HCT116 (cell line): ENCODE measurements around the gene OLFML1. TPM values are rescaled to one million over a fixed set of nuclear protein-coding genes. Genes with fewer than 3 reads are reported as not detected.

Experiments
- ATAC-seq: fragments of 200-7000 bp; cut with Tn5 transposase; 2 replicates; pipeline ENCODE4 v1.9.1; 2020; ENCODE audit warnings: mild to moderate bottlenecking, moderate library complexity
- BruUV-seq: library from RNA; stranded (reverse); fragments of 400-500 nt; replicated peaks from 2 replicates; lab custom pipeline; 2021; lab: Mats Ljungman, UMichigan
- CTCF ChIA-PET: fragments of 300-600 bp; sonication (Branson Sonifier 250); formaldehyde crosslinking; loops from one replicate; lab custom pipeline; 2021; ENCODE audit warnings: antibody characterized with exemption; lab: Charles Lee
- POLR2A ChIA-PET: fragments of 300-600, 350-600 bp; sonication (Branson Sonifier 250); formaldehyde crosslinking; loops from one replicate; lab custom pipeline; 2021; ENCODE audit warnings: antibody characterized with exemption; lab: Charles Lee
- RAD21 ChIA-PET, 2 experiments: fragments of 300-600 bp; sonication (Branson Sonifier 250); formaldehyde crosslinking; loops; one replicate each; lab custom pipeline; 2023; ENCODE audit warnings: low total read pairs in 2 of 2; ENCODE audit not compliant: uncharacterized antibody in 2 of 2, unreplicated experiment in 2 of 2, low non-redundant PET in 1 of 2; lab: Charles Lee
- DNase-seq: peaks from one replicate; pipeline ENCODE4 v3.0.0-alpha.2; 2010; ENCODE audit warnings: low read depth, low spot score
- H2AFZ ChIP-seq: fragments of 200-600 bp; shearing (Covaris generic), sonication (generic); 2 replicates; pipeline ENCODE4 v1.6.1; 2017; ENCODE audit warnings: low read depth, mixed run types, mixed read lengths, antibody characterized with exemption, low read length; ENCODE audit not compliant: poor library complexity, severe bottlenecking
- H3K27ac ChIP-seq: 2 replicates; pipeline ENCODE4 v1.5.1; 2012; ENCODE audit warnings: low read depth, low read length
- H3K27me3 ChIP-seq: fragments of 200-600 bp; sonication (generic); 2 replicates; pipeline ENCODE4 v1.6.1; 2016; ENCODE audit warnings: mixed run types, low read length, mixed read lengths; ENCODE audit not compliant: insufficient read depth
- H3K36me3 ChIP-seq, 2 experiments: fragments of 200-500 bp in 1 of 2; fragments of 200-600 bp in 1 of 2; sonication (Bioruptor generic) in 1 of 2; sonication (generic) in 1 of 2; 2 replicates each; pipeline versions ENCODE4 v1.5.1 to v1.6.1; 2014 to 2016; ENCODE audit warnings: low read length in 2 of 2, inconsistent platforms in 1 of 2, mixed read lengths in 1 of 2, mixed run types in 1 of 2; ENCODE audit not compliant: insufficient read depth in 2 of 2, control insufficient read depth in 1 of 2
- H3K4me1 ChIP-seq, 2 experiments: fragments of 200-600 bp in 1 of 2; sonication (generic) in 1 of 2; 2 replicates each; pipeline versions ENCODE4 v1.5.1 to v1.6.1; 2012 to 2017; ENCODE audit warnings: low read length in 2 of 2, inconsistent platforms in 1 of 2, mild to moderate bottlenecking in 1 of 2, mixed read lengths in 1 of 2, mixed run types in 1 of 2, moderate library complexity in 1 of 2; ENCODE audit not compliant: insufficient read depth in 2 of 2, control insufficient read depth in 1 of 2
- H3K4me2 ChIP-seq: fragments of 200-600 bp; sonication (generic); 2 replicates; pipeline ENCODE4 v1.6.1; 2017; ENCODE audit warnings: mixed run types, low read length, mixed read lengths
- H3K4me3 ChIP-seq, 2 experiments: fragments of 200-600 bp in 1 of 2; sonication (generic) in 1 of 2; replicated peaks in 1 of 2; 2 replicates each; pipeline ENCODE4 v1.5.1; 2011 to 2016; ENCODE audit warnings: low read length in 2 of 2, control low read depth in 1 of 2, low read depth in 1 of 2, mild to moderate bottlenecking in 1 of 2, mixed read lengths in 1 of 2, mixed run types in 1 of 2
- H3K79me2 ChIP-seq: fragments of 200-600 bp; sonication (generic); 2 replicates; pipeline ENCODE4 v1.6.1; 2017; ENCODE audit warnings: mild to moderate bottlenecking, mixed run types, low read length, moderate library complexity, mixed read lengths; ENCODE audit not compliant: insufficient read depth
- H3K9ac ChIP-seq: fragments of 200-600 bp; sonication (generic); 2 replicates; pipeline ENCODE4 v1.6.1; 2016; ENCODE audit warnings: low read length, mixed read lengths
- H3K9me2 ChIP-seq: fragments of 200-600 bp; sonication (generic), shearing (Covaris generic); 2 replicates; pipeline ENCODE4 v1.6.1; 2017; ENCODE audit warnings: mixed run types, mild to moderate bottlenecking, moderate library complexity; ENCODE audit not compliant: insufficient read depth
- H3K9me3 ChIP-seq, 2 experiments: fragments of 200-500 bp in 1 of 2; fragments of 200-600 bp in 1 of 2; sonication (Bioruptor generic) in 1 of 2; sonication (generic) in 1 of 2; 2 replicates each; pipeline ENCODE4 v1.6.1; 2014 to 2017; ENCODE audit warnings: low read length in 2 of 2, mixed read lengths in 2 of 2, inconsistent platforms in 1 of 2, low read depth in 1 of 2, mild to moderate bottlenecking in 1 of 2, mixed run types in 1 of 2, moderate library complexity in 1 of 2; ENCODE audit not compliant: control insufficient read depth in 1 of 2, insufficient read depth in 1 of 2
- H4K20me1 ChIP-seq: fragments of 200-600 bp; sonication (generic), shearing (Covaris generic); 2 replicates; pipeline ENCODE4 v1.6.1; 2017; ENCODE audit warnings: mixed run types, mild to moderate bottlenecking, moderate library complexity; ENCODE audit not compliant: insufficient read depth
- CTCF ChIP-seq, 3 experiments: fragments of 200-600 bp in 1 of 3; sonication (generic) in 1 of 3; IDR thresholded peaks in 2 of 3; conservative IDR thresholded peaks in 1 of 3; 2 replicates each; pipeline ENCODE4 v1.5.1; 2012 to 2017; ENCODE audit warnings: low read depth in 2 of 3, low read length in 2 of 3, antibody characterized with exemption in 1 of 3, borderline replicate concordance in 1 of 3, control low read depth in 1 of 3, mild to moderate bottlenecking in 1 of 3, mixed read lengths in 1 of 3, mixed run types in 1 of 3, moderate library complexity in 1 of 3; ENCODE audit not compliant: insufficient read depth in 1 of 3
- EZH2 ChIP-seq: fragments of 200-600 bp; sonication (generic); IDR thresholded peaks from 2 replicates; pipeline ENCODE4 v1.6.1; 2017; ENCODE audit warnings: antibody characterized with exemption, mixed run types
- EZH2phosphoT487 ChIP-seq: fragments of 200-600 bp; IDR thresholded peaks from 2 replicates; pipeline ENCODE4 v1.6.1; 2018; ENCODE audit warnings: antibody characterized with exemption, borderline replicate concordance
- FOSL1 ChIP-seq: IDR thresholded peaks from 2 replicates; pipeline ENCODE4 v1.6.1; 2012; ENCODE audit warnings: low read depth
- POLR2AphosphoS5 ChIP-seq: IDR thresholded peaks from 2 replicates; pipeline ENCODE4 v1.6.1; 2011; ENCODE audit warnings: mild to moderate bottlenecking, low read depth, low read length, moderate library complexity
- REST ChIP-seq: IDR thresholded peaks from 2 replicates; pipeline ENCODE4 v1.6.1; 2012; ENCODE audit warnings: low read depth
- SIN3A ChIP-seq: IDR thresholded peaks from 2 replicates; pipeline ENCODE4 v1.6.1; 2012; ENCODE audit warnings: low read depth
- intact Hi-C: fragments of 100-400 bp; cut with micrococcal nuclease; formaldehyde crosslinking; loops from 2 replicates; pipeline ENCODE4 v1.10.0; 2022
- total RNA-seq: library from RNA; stranded (reverse); gene quantifications from one replicate; pipeline ENCODE4 v1.2.1, GENCODE V29; 2021; ENCODE audit not compliant: unreplicated experiment

OLFML1 gene
- total RNA-seq, 1 experiment from 2014 or later: not detected

- POLR2A ChIA-PET: no interaction called here
- BruUV-seq: no TSS peak
- Histone ChIP-seq H3K9me2 (no peaks in the 10 kb centered on the region), H3K27me3 (peaks cover 25% of the 10 kb centered on the region), H3K79me2 (no peaks in the 10 kb centered on the region), H3K4me2 (no peak overlapping the region), H4K20me1 (no peaks in the 10 kb centered on the region), H3K36me3 (no peaks in the 10 kb centered on the region), H3K4me3 (no peak overlapping the region), H3K9me3 (no peaks in the 10 kb centered on the region), H2AFZ (no peak overlapping the region), H3K4me1 (no peaks in the 10 kb centered on the region), H3K27ac (no peak overlapping the region), H3K9ac (no peak overlapping the region)
- TF ChIP-seq SIN3A: no peak
- no peak for TF ChIP-seq REST
- no peak for TF ChIP-seq FOSL1
- TF ChIP-seq EZH2phosphoT487: no peak
- TF ChIP-seq EZH2: no peak
- TF ChIP-seq POLR2AphosphoS5: no peak
- TF ChIP-seq CTCF (IDR thresholded peaks at IDR 0.05 in 2 of 3, conservative IDR thresholded peaks at IDR 0.05 in 1 of 3; ENCODE audit: borderline replicate concordance in 1 of 3, insufficient read depth in 1 of 3, low read depth in 2 of 3, low read length in 2 of 3): no peak
- no peak for DNase-seq
- ATAC-seq: no peak
- intact Hi-C loops: no loop called here
- CTCF ChIA-PET: no interaction called here
- RAD21 ChIA-PET: no interaction called here
These were observed 15.9 kb upstream of the OLFML1 start for GRCh38 chr11:7469351-7469865.
